Measurements from ENCODE around the gene GFI1. TPM values are rescaled to one million over a fixed set of nuclear protein-coding genes. Genes with fewer than 3 reads are reported as not detected.
"Not testable (repeated sequence)": the region's sequence is repeated elsewhere in the genome, so short reads cannot be mapped to it uniquely, and the experiment has no call there.

GFI1 gene
- total RNA-seq, 1 donor from 2014 or later: not detected

GRCh38 chr1:92443893-92444292, 42.8 kb downstream of the GFI1 start:
- Histone ChIP-seq H3K27me3 (no peaks in the 10 kb centered on the region), H3K4me3 (no peak overlapping the region), H3K27ac (no peak overlapping the region), H3K4me1 (no peaks in the 10 kb centered on the region), H3K36me3 (no peaks in the 10 kb centered on the region), H3K9me3 (no peaks in the 10 kb centered on the region)
- no peak for DNase-seq (ENCODE audit: low spot score in 2 of 2)
- intact Hi-C loops (cut with DNase I): no loop called here
- TF ChIP-seq CTCF (IDR thresholded peaks at IDR 0.05): no peak

GRCh38 chr1:92442351-92442750, 44.4 kb downstream of the GFI1 start:
- Histone ChIP-seq H3K4me3 (no peak overlapping the region), H3K36me3 (no peaks in the 10 kb centered on the region), H3K27ac (no peak overlapping the region), H3K4me1 (no peaks in the 10 kb centered on the region), H3K27me3 (no peaks in the 10 kb centered on the region), H3K9me3 (no peaks in the 10 kb centered on the region)
- TF ChIP-seq CTCF (IDR thresholded peaks at IDR 0.05): no peak
- intact Hi-C loops (cut with DNase I): no loop called here
- no peak for DNase-seq (ENCODE audit: low spot score in 2 of 2)

- H3K4me1 ChIP-seq: no peaks in the 10 kb centered on the region
- TF ChIP-seq CTCF (IDR thresholded peaks at IDR 0.05): no peak
- no peak for DNase-seq (ENCODE audit: low spot score in 2 of 2)
- no peak overlapping the region for H3K27ac ChIP-seq
- H3K36me3 ChIP-seq: no peaks in the 10 kb centered on the region
- H3K4me3 ChIP-seq: no peak overlapping the region
- H3K27me3 ChIP-seq: no peaks in the 10 kb centered on the region
- no peaks in the 10 kb centered on the region for H3K9me3 ChIP-seq
- intact Hi-C loops (cut with DNase I): no loop called here
Observed at GRCh38 chr1:92441697-92442342, 44.9 kb downstream of the GFI1 start.

- H3K9me3 ChIP-seq: peaks cover 0 to 2% of the 10 kb centered on the region in 2 donors
- no peak overlapping the region for H3K27ac ChIP-seq
- TF ChIP-seq CTCF (IDR thresholded peaks at IDR 0.05): no peak
- intact Hi-C loops (cut with DNase I): no loop called here
- H3K27me3 ChIP-seq: no peaks in the 10 kb centered on the region
- H3K4me1 ChIP-seq: no peaks in the 10 kb centered on the region
- H3K4me3 ChIP-seq: no peak overlapping the region
- no peaks in the 10 kb centered on the region for H3K36me3 ChIP-seq
- no peak for DNase-seq (ENCODE audit: low spot score in 2 of 2)
Observed at GRCh38 chr1:92441316-92441696, 45.4 kb downstream of the GFI1 start.

GRCh38 chr1:92439291-92439690, 47.4 kb downstream of the GFI1 start:
- no peak for DNase-seq (ENCODE audit: low spot score in 2 of 2)
- intact Hi-C loops (cut with DNase I): no loop called here
- no peak for TF ChIP-seq CTCF (IDR thresholded peaks at IDR 0.05)
- Histone ChIP-seq H3K27ac (no peak overlapping the region), H3K4me1 (no peaks in the 10 kb centered on the region), H3K4me3 (no peak overlapping the region), H3K9me3 (peaks cover 0 to 4% of the 10 kb centered on the region in 2 donors), H3K36me3 (no peaks in the 10 kb centered on the region), H3K27me3 (no peaks in the 10 kb centered on the region)

- H3K36me3 ChIP-seq; H3K27ac ChIP-seq; H3K9me3 ChIP-seq; H3K27me3 ChIP-seq; intact Hi-C loops (cut with DNase I); DNase-seq (ENCODE audit: low spot score in 2 of 2); H3K4me1 ChIP-seq; H3K4me3 ChIP-seq: not testable (repeated sequence)
Observed at GRCh38 chr1:92434572-92434971, 52.2 kb downstream of the GFI1 start.
